ENCODE data around the gene GNB3. TPM values are rescaled to one million over a fixed set of nuclear protein-coding genes. Genes with fewer than 3 reads are reported as not detected.
"Not testable (repeated sequence)": the region's sequence is repeated elsewhere in the genome, so short reads cannot be mapped to it uniquely, and the experiment has no call there.

GNB3 gene
- total RNA-seq, 4 donors from 2014 or later = 0.39 to 3.0 (median 2.1) TPM

DNA sequence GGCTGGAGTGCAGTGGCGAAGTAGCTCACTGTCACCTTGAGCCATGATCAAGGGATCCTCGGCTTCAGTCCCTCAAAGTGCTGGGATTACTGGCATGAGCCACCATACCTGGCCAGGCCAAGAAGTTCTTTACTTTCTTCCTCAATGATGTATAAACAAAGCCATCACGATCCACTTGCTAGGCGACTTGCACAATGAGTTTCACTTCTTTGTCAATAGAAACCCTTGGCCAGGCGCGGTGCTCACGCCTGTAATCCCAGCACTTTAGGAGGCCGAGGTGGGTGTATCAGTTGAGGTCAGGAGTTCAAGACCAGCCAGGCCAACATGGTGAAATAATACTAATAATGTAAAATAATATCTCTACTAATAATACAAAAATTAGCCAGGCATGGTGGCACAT, 46.7 kb downstream of the GNB3 start:
- Histone ChIP-seq H3K4me1 (peaks cover 6 to 23% of the 10 kb centered on the region in 2 donors), H3K36me3 (peaks cover 0 to 10% of the 10 kb centered on the region in 2 donors), H3K4me3 (replicated peaks in 1 of 3) (no peak overlapping the region), H3K27me3 (no peaks in the 10 kb centered on the region), H3K27ac (peak overlapping the region in 1 of 3 donors; percentile 45), H3K9me3 (no peaks in the 10 kb centered on the region)
- no peak for TF ChIP-seq POLR2A (IDR thresholded peaks at IDR 0.05)
- TF ChIP-seq, protein P1, sequence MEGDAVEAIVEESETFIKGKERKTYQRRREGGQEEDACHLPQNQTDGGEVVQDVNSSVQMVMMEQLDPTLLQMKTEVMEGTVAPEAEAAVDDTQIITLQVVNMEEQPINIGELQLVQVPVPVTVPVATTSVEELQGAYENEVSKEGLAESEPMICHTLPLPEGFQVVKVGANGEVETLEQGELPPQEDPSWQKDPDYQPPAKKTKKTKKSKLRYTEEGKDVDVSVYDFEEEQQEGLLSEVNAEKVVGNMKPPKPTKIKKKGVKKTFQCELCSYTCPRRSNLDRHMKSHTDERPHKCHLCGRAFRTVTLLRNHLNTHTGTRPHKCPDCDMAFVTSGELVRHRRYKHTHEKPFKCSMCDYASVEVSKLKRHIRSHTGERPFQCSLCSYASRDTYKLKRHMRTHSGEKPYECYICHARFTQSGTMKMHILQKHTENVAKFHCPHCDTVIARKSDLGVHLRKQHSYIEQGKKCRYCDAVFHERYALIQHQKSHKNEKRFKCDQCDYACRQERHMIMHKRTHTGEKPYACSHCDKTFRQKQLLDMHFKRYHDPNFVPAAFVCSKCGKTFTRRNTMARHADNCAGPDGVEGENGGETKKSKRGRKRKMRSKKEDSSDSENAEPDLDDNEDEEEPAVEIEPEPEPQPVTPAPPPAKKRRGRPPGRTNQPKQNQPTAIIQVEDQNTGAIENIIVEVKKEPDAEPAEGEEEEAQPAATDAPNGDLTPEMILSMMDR (IDR thresholded peaks at IDR 0.05) = no peak
- 86 to 92% methylated on average over 8 of the region's 8 CpGs for WGBS, 2 donors
- intact Hi-C loops (cut with DNase I) = no loop called here
- DNase-seq = no peak

DNA sequence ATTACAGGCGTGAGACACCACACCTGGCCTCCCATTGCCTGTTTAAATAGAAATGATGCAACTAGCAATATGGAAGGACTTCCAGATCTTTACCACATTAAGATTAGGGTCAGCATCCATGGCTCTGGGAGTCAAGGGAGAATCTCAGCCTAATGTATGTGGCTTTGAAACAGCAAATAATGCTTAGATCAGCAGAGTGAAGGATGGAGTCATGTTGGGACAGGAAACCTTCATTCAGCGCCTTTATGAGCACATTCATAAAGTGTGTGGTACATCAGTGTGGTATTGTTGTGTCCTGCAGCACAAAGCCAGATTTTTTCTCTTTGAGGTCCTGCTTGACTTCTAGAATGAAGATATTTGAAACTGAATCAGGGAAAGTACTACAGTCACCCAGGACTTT, 47.6 kb downstream of the GNB3 start:
- intact Hi-C loops (cut with DNase I) = no loop called here
- no peak overlapping the region for H3K4me3 ChIP-seq (replicated peaks in 1 of 3)

DNA sequence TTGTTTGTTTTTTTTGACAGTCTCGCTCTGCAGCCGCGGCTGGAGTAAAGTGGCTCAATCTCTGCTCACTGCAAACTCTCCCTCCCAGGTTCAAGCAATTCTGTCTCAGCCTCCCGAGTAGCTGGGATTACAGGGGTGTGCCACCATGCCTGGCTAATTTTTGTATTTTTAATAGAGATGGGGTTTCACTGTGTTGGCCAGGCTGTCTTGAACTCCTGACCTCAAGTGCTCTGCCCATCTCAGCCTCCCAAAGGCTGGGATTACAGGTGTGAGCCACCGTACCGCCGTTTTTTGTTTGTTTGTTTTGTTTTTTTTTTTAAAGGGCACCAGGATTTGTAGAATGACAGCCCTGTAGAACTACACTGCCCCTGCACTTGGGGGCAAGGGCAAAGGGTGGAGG, 48.1 kb downstream of the GNB3 start:
- H3K9me3 ChIP-seq; intact Hi-C loops (cut with DNase I); H3K4me3 ChIP-seq (replicated peaks in 1 of 3); DNase-seq; H3K36me3 ChIP-seq; H3K27me3 ChIP-seq: not testable (repeated sequence)
- WGBS, 2 donors = 79 to 86% methylated on average over 7 of the region's 7 CpGs
- Histone ChIP-seq H3K4me1 (peaks cover 6 to 23% of the 10 kb centered on the region in 2 donors), H3K27ac (peak overlapping the region in 1 of 3 donors; percentile 26)

More for the DNA sequence above, 47.6 kb downstream of the GNB3 start:
- Histone ChIP-seq H3K27ac (no peak overlapping the region), H3K36me3 (peaks cover 0 to 10% of the 10 kb centered on the region in 2 donors), H3K4me1 (peaks cover 6 to 23% of the 10 kb centered on the region in 2 donors), H3K27me3 (no peaks in the 10 kb centered on the region), H3K9me3 (no peaks in the 10 kb centered on the region)
- 90 to 100% methylated on average over 2 of the region's 2 CpGs for WGBS, 2 donors
- DNase-seq = no peak
- TF ChIP-seq, protein P1 (IDR thresholded peaks at IDR 0.05) = no peak
- TF ChIP-seq POLR2A (IDR thresholded peaks at IDR 0.05) = no peak

DNA sequence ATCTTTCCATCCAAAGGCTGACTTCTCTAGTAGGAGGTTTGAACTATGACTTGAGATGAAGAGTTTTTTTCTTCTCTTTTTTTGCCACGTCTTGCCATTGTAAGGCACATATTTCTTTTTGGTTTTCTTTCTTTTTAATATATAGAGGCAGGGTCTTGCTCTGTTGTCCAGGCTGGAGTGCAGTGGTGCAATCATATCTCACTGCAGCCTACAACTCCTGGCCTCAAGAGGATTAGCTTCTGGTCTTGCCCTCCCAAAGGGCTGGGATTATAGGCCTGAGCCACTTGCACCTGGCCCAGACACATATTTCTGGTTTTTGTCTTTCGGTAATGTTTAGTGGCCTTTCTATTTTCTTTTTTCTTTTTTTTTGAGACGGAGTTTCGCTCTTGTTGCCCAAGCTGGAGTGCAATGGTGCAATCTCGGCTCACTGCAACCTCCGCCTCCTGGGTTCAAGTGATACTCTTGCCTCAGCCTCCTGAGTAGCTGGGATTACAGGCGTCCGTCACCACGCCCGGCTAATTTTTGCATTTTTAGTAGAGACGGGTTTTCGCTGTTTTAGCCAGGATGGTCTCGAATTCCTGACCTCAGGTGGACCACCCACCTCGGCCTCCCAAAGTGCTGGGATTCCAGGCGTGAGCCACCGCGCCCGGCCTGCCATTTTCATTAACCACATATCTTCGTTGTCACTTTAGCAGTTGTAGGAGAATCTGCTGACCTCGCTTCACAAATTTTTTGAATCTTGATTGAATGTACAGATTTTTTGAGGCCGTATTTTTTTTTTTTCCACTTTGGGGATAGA, 49.2 kb downstream of the GNB3 start:
- H3K4me3 ChIP-seq (replicated peaks in 1 of 3); H3K27me3 ChIP-seq; DNase-seq; intact Hi-C loops (cut with DNase I); H3K36me3 ChIP-seq; H3K9me3 ChIP-seq: not testable (repeated sequence)
- WGBS, 2 donors = 93 to 94% methylated on average over 21 of the region's 21 CpGs
- Histone ChIP-seq H3K4me1 (peaks cover 6 to 23% of the 10 kb centered on the region in 2 donors), H3K27ac (peak overlapping the region; percentile 81 to 99 (median 90))

DNA sequence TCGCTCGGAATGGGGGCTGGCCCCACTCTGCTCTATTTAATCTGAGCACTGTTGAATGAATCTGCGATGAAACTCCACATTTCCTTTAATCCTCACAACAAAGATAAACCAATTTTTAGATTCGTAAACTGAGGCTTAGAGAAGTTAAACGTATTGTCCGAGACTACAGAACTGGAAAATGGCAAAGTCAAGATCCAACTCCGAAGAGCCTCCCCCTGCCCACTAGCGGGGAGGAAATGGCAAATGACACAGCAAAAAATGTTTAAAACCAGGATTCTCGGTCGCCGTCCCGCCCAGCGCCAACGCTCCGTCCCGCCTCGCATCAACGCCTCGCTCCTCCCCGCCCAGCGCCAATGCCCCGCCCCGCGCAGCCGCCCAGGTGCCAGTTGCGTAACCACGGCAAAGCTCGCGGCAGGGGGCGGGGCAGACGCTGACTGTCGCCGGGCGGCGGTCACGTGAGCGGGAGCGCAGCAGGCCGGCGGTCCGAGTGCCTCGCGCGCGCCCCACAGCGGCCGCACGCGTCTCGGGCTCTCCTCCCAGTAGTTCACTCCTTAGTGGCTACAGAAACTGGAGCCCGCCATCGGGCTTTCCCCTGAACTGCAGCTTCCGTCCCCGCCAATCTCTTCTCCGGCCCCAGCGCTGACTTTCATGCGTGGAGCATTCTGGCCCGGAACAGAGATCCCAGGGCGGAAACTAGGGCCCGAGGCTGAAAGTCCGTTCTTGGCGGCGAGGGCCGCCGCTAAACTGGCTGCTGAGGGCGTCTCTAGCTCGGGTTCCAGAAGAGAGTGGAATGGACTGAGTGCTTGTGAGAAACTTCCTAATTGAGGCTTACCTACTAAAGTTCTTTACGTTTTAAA, 50.3 kb downstream of the GNB3 start:
- H3K36me3 ChIP-seq = no peaks in the 10 kb centered on the region
- WGBS, 2 donors = 2 to 6% methylated on average over 16 to 68 of the region's 68 CpGs

More for the DNA sequence above, 50.3 kb downstream of the GNB3 start:
- peak; percentile 98 to 99 for DNase-seq
- Histone ChIP-seq H3K27me3 (no peaks in the 10 kb centered on the region), H3K27ac (peak overlapping the region; percentile 81 to 99 (median 90)), H3K4me3 (replicated peaks in 1 of 3) (peak overlapping the region in 2 of 3 donors; percentile 29 to 55), H3K4me1 (peaks cover 6 to 23% of the 10 kb centered on the region in 2 donors), H3K9me3 (no peaks in the 10 kb centered on the region)
- TF ChIP-seq, protein P1 (IDR thresholded peaks at IDR 0.05) = peak; percentile 53 to 97 (median 88)
- TF ChIP-seq POLR2A (IDR thresholded peaks at IDR 0.05) = peak in 1 of 2 donors; percentile 90
- intact Hi-C loops (cut with DNase I) = no loop called here

All from thyroid gland (tissue), 4 donors.